ENCODE data around the gene JOSD1. TPM values are rescaled to one million over a fixed set of nuclear protein-coding genes. Genes with fewer than 3 reads are reported as not detected.

JOSD1 gene
- total and polyA plus RNA-seq, 10 of the 15 experiments (the other 5 are each of a cell fraction or from before 2014, with no cell fraction given) = 6.2 to 54.6 (median 40.5) TPM

GRCh38 chr22:38729946-38730345, 29.2 kb upstream of the JOSD1 start (continued):
- TF ChIP-seq ZBTB33 (IDR thresholded peaks at IDR 0.05) (no peak), BCL3 (IDR thresholded peaks at IDR 0.05; ENCODE audit: borderline replicate concordance, insufficient read depth, low read depth, low read length, poor library complexity, severe bottlenecking) (no peak), CBFB (IDR thresholded peaks at IDR 0.05; ENCODE audit: low read depth) (no peak), PML (IDR thresholded peaks at IDR 0.05; ENCODE audit: low read length) (no peak), ZNF622 (IDR thresholded peaks at IDR 0.05) (no peak), POLR2AphosphoS5 (IDR thresholded peaks at IDR 0.05; ENCODE audit: low read length) (no peak; the same call in 1 of the 2 replicates), HDAC6 (IDR thresholded peaks at IDR 0.05; ENCODE audit: unreplicated experiment) (no peak), FOXK2 (IDR thresholded peaks at IDR 0.05) (no peak), ATF7 (IDR thresholded peaks at IDR 0.05; ENCODE audit: low read depth) (no peak), NR2C2 (IDR thresholded peaks at IDR 0.05; ENCODE audit: borderline replicate concordance, control insufficient read depth, insufficient read length, low read depth) (no peak), RUNX3 (IDR thresholded peaks at IDR 0.05; ENCODE audit: low read length) (no peak)
